GM19468 (cell line): ENCODE results near the gene SLC6A5.

Experiments
- ATAC-seq: cut with Tn5 transposase; IDR thresholded peaks from one replicate; pipeline ENCODE4 v1.9.1; 2021; ENCODE audit warnings: mild to moderate bottlenecking, moderate library complexity, moderate number of reproducible peaks; ENCODE audit not compliant: unreplicated experiment; ENCODE audit errors: extremely low read depth

SLC6A5 gene

GRCh38 chr11:20617346-20618005, 18.1 kb downstream of the SLC6A5 start:
- ATAC-seq, result no peak

GRCh38 chr11:20618083-20618482, 18.7 kb downstream of the SLC6A5 start:
- ATAC-seq, result no peak

- ATAC-seq, result no peak
These were observed 21.6 kb downstream of the SLC6A5 start for GRCh38 chr11:20620988-20621387.

- no peak for ATAC-seq
These were observed 22.3 kb downstream of the SLC6A5 start for GRCh38 chr11:20621679-20622078.

- ATAC-seq, result no peak
These were observed 23.8 kb downstream of the SLC6A5 start for GRCh38 chr11:20623252-20623651.

GRCh38 chr11:20626279-20626678, 26.9 kb downstream of the SLC6A5 start:
- no peak for ATAC-seq

GRCh38 chr11:20627026-20627425, 27.6 kb downstream of the SLC6A5 start:
- no peak for ATAC-seq

GRCh38 chr11:20627701-20628100, 28.3 kb downstream of the SLC6A5 start:
- no peak for ATAC-seq

GRCh38 chr11:20631519-20632168, 32.2 kb downstream of the SLC6A5 start:
- no peak for ATAC-seq

GRCh38 chr11:20632169-20632532, 32.7 kb downstream of the SLC6A5 start:
- no peak for ATAC-seq

- no peak for ATAC-seq
These were observed 34.6 kb downstream of the SLC6A5 start for GRCh38 chr11:20634044-20634443.

GRCh38 chr11:20634781-20635180, 35.4 kb downstream of the SLC6A5 start:
- no peak for ATAC-seq

- no peak for ATAC-seq
These were observed 38.7 kb downstream of the SLC6A5 start for GRCh38 chr11:20638074-20638473.

- no peak for ATAC-seq
These were observed 40.3 kb downstream of the SLC6A5 start for GRCh38 chr11:20639688-20640087.

GRCh38 chr11:20640401-20640800, 41.0 kb downstream of the SLC6A5 start:
- no peak for ATAC-seq

- no peak for ATAC-seq
These were observed 45.0 kb downstream of the SLC6A5 start for GRCh38 chr11:20644360-20644759.

GRCh38 chr11:20647976-20648565, 48.7 kb downstream of the SLC6A5 start:
- ATAC-seq, result peak; percentile 58

GRCh38 chr11:20652150-20652806, 52.9 kb downstream of the SLC6A5 start:
- ATAC-seq, result no peak

- ATAC-seq, result no peak
These were observed 54.6 kb downstream of the SLC6A5 start for GRCh38 chr11:20654038-20654437.

GRCh38 chr11:20656901-20657300, 57.5 kb downstream of the SLC6A5 start:
- no peak for ATAC-seq

GRCh38 chr11:20658135-20658534, 58.7 kb downstream of the SLC6A5 start:
- ATAC-seq, result no peak
